ENCODE measurements around the gene SAMD3. TPM values are rescaled to one million over a fixed set of nuclear protein-coding genes. Genes with fewer than 3 reads are reported as not detected.
"Not testable (repeated sequence)": the region's sequence is repeated elsewhere in the genome, so short reads cannot be mapped to it uniquely, and the experiment has no call there.

Gene SAMD3, protein sequence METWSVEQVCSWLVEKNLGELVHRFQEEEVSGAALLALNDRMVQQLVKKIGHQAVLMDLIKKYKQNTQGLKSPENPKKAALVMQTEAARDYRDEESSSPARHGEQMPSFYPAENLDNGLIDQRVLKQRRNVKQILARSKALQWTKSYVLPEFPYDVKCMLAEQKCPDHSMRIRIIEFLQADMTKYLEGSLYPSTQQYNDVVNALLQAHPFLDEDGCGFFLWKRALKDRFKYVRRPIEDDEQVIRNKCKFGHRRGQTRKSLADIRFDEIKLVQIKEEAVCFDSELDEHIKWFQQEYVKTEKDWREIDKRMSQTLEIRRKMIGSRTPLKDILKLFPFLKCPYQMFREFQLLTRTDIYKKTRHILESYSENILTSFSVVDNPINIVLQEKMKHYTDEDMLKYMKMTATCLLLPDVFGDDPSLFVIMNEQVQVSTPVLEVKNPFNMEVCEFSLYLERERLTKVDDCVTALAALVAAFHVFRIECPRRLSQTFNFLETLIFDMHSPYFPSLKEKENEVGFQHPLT
- polyA plus RNA-seq: 1 to 10 TPM in 3 of 4 donors, under 1 TPM in 1; 0.24 to 3.1 (median 2.4) TPM
- long read RNA-seq, donor 1: 0 reads
- long read RNA-seq, donor 2: 0 reads
- long read RNA-seq, donor 3: 0 reads
- long read RNA-seq, donor 4: 0 reads
- long read RNA-seq, donor 5: 0 reads
- long read RNA-seq, donor 6: 0 reads
- long read RNA-seq, donor 7: 0 reads
- long read RNA-seq, donor 8: 0 reads
- long read RNA-seq, donor 9: 0 reads
- long read RNA-seq, donor 10: 0 reads

- H3K4me3 ChIP-seq (ENCODE audit: low read depth in 1 of 3, low read length in 3 of 3): no peak within 1 kb of the TSS
- no peak for FAIRE-seq
- H3K36me3 ChIP-seq (ENCODE audit: control insufficient read depth in 3 of 3, insufficient read depth in 2 of 3, low read depth in 1 of 3, low read length in 3 of 3): no peaks in the 10 kb centered on the region
- H3K27ac ChIP-seq (ENCODE audit: low read depth in 1 of 3, low read length in 2 of 3): peak within 1 kb of the TSS in 1 of 3 donors; percentile 12
- DNase-seq: peak in 1 of 2 donors; percentile 7
- H3K4me1 ChIP-seq (ENCODE audit: control insufficient read depth in 3 of 3, insufficient read depth in 2 of 3, low read depth in 1 of 3, low read length in 2 of 3): no peaks in the 10 kb centered on the region
- WGBS, 3 donors: 49 to 76% (median 65%) methylated on average over 2 of the region's 2 CpGs
- no peaks in the 10 kb centered on the region for H3K9me3 ChIP-seq (ENCODE audit: control insufficient read depth in 2 of 2, insufficient read depth in 1 of 2, low read depth in 1 of 2, low read length in 1 of 2)
- H3K27me3 ChIP-seq (ENCODE audit: control insufficient read depth in 3 of 3, insufficient read depth in 3 of 3, low read length in 3 of 3): no peaks in the 10 kb centered on the region
Observed at GRCh38 chr6:130222775-130223174, at the start of gene SAMD3. Gene SAMD3, minus strand, starts transcription at chr6:130222951. Its CDS starts 7,678 bp downstream, at chr6:130215273.

- no peak overlapping the region for H3K4me3 ChIP-seq (ENCODE audit: low read depth in 1 of 3, low read length in 3 of 3)
- H3K27ac ChIP-seq (ENCODE audit: low read depth in 1 of 3, low read length in 2 of 3): no peak overlapping the region
- H3K9me3 ChIP-seq (ENCODE audit: control insufficient read depth in 2 of 2, insufficient read depth in 1 of 2, low read depth in 1 of 2, low read length in 1 of 2): peaks cover 0 to 15% of the 10 kb centered on the region in 2 donors
- H3K36me3 ChIP-seq (ENCODE audit: control insufficient read depth in 3 of 3, insufficient read depth in 2 of 3, low read depth in 1 of 3, low read length in 3 of 3): no peaks in the 10 kb centered on the region
- DNase-seq: no peak
- no peaks in the 10 kb centered on the region for H3K27me3 ChIP-seq (ENCODE audit: control insufficient read depth in 3 of 3, insufficient read depth in 3 of 3, low read length in 3 of 3)
- WGBS, 3 donors: 75 to 90% (median 84%) methylated on average over 3 of the region's 3 CpGs
- H3K4me1 ChIP-seq (ENCODE audit: control insufficient read depth in 3 of 3, insufficient read depth in 2 of 3, low read depth in 1 of 3, low read length in 2 of 3): no peaks in the 10 kb centered on the region
- FAIRE-seq: no peak
Observed at GRCh38 chr6:130269969-130270635, 47.4 kb upstream of the SAMD3 start.

- FAIRE-seq: not testable (repeated sequence)
- 59 to 77% (median 60%) methylated on average over 2 of the region's 2 CpGs for whole genome bisulfite sequencing, 3 donors
Observed at GRCh38 chr6:130265553-130265952, 42.8 kb upstream of the SAMD3 start.

GRCh38 chr6:130262008-130262407 is 39.3 kb upstream of the SAMD3 start:
- no peak for DNase-seq
- Histone ChIP-seq H3K4me3 (ENCODE audit: low read depth in 1 of 3, low read length in 3 of 3) (no peak overlapping the region), H3K27me3 (ENCODE audit: control insufficient read depth in 3 of 3, insufficient read depth in 3 of 3, low read length in 3 of 3) (no peaks in the 10 kb centered on the region), H3K27ac (ENCODE audit: low read depth in 1 of 3, low read length in 2 of 3) (no peak overlapping the region), H3K4me1 (ENCODE audit: control insufficient read depth in 3 of 3, insufficient read depth in 2 of 3, low read depth in 1 of 3, low read length in 2 of 3) (no peaks in the 10 kb centered on the region), H3K36me3 (ENCODE audit: control insufficient read depth in 3 of 3, insufficient read depth in 2 of 3, low read depth in 1 of 3, low read length in 3 of 3) (no peaks in the 10 kb centered on the region), H3K9me3 (ENCODE audit: control insufficient read depth in 2 of 2, insufficient read depth in 1 of 2, low read depth in 1 of 2, low read length in 1 of 2) (peaks cover 0 to 3% of the 10 kb centered on the region in 2 donors)
- FAIRE-seq: no peak
- WGBS, 3 donors: 46 to 71% (median 56%) methylated on average over 2 of the region's 2 CpGs

More at GRCh38 chr6:130265553-130265952, 42.8 kb upstream of the SAMD3 start:
- not testable (repeated sequence) for DNase-seq; H3K4me1 ChIP-seq (ENCODE audit: control insufficient read depth in 3 of 3, insufficient read depth in 2 of 3, low read depth in 1 of 3, low read length in 2 of 3); H3K27ac ChIP-seq (ENCODE audit: low read depth in 1 of 3, low read length in 2 of 3); H3K4me3 ChIP-seq (ENCODE audit: low read depth in 1 of 3, low read length in 3 of 3); H3K9me3 ChIP-seq (ENCODE audit: control insufficient read depth in 2 of 2, insufficient read depth in 1 of 2, low read depth in 1 of 2, low read length in 1 of 2); H3K27me3 ChIP-seq (ENCODE audit: control insufficient read depth in 3 of 3, insufficient read depth in 3 of 3, low read length in 3 of 3); H3K36me3 ChIP-seq (ENCODE audit: control insufficient read depth in 3 of 3, insufficient read depth in 2 of 3, low read depth in 1 of 3, low read length in 3 of 3)

- H3K4me1 ChIP-seq (ENCODE audit: control insufficient read depth in 3 of 3, insufficient read depth in 2 of 3, low read depth in 1 of 3, low read length in 2 of 3); FAIRE-seq: not testable (repeated sequence)
- 70 to 83% (median 79%) methylated on average over 3 of the region's 3 CpGs for whole genome bisulfite sequencing, 3 donors
Observed at GRCh38 chr6:130261558-130261957, 38.8 kb upstream of the SAMD3 start.

GRCh38 chr6:130260614-130261241 is 38.0 kb upstream of the SAMD3 start:
- WGBS, 3 donors: 62 to 83% (median 80%) methylated on average over 15 of the region's 15 CpGs
- not testable (repeated sequence) for H3K27me3 ChIP-seq (ENCODE audit: control insufficient read depth in 3 of 3, insufficient read depth in 3 of 3, low read length in 3 of 3); H3K4me1 ChIP-seq (ENCODE audit: control insufficient read depth in 3 of 3, insufficient read depth in 2 of 3, low read depth in 1 of 3, low read length in 2 of 3); H3K36me3 ChIP-seq (ENCODE audit: control insufficient read depth in 3 of 3, insufficient read depth in 2 of 3, low read depth in 1 of 3, low read length in 3 of 3); H3K9me3 ChIP-seq (ENCODE audit: control insufficient read depth in 2 of 2, insufficient read depth in 1 of 2, low read depth in 1 of 2, low read length in 1 of 2); FAIRE-seq
- Histone ChIP-seq H3K4me3 (ENCODE audit: low read depth in 1 of 3, low read length in 3 of 3) (peak overlapping the region in 1 of 3 donors; percentile 26), H3K27ac (ENCODE audit: low read depth in 1 of 3, low read length in 2 of 3) (peak overlapping the region in 2 of 3 donors; percentile 20 to 61)
- peak in 1 of 2 donors; percentile 17 for DNase-seq

More at GRCh38 chr6:130261558-130261957, 38.8 kb upstream of the SAMD3 start:
- H3K36me3 ChIP-seq (ENCODE audit: control insufficient read depth in 3 of 3, insufficient read depth in 2 of 3, low read depth in 1 of 3, low read length in 3 of 3); DNase-seq; H3K4me3 ChIP-seq (ENCODE audit: low read depth in 1 of 3, low read length in 3 of 3); H3K9me3 ChIP-seq (ENCODE audit: control insufficient read depth in 2 of 2, insufficient read depth in 1 of 2, low read depth in 1 of 2, low read length in 1 of 2); H3K27ac ChIP-seq (ENCODE audit: low read depth in 1 of 3, low read length in 2 of 3); H3K27me3 ChIP-seq (ENCODE audit: control insufficient read depth in 3 of 3, insufficient read depth in 3 of 3, low read length in 3 of 3): not testable (repeated sequence)

DNA sequence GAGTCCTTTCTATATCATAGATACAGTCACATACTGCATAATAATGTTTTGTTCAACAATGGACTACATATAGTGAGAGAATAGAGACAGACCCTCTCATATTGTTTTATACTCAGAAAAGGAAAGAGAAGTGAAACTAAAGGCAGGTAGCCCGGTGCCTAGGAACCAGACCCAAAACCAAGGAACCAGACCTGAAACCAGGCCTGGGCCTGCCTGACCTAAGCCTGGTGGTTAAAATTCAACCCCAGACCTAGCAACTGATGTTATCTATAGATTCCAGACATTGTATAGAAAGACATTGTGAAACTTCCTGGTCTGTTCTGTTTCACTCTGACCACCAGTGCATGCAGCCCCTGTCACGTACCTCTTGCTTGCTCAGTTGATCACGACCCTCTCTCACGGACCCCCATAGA is 37.3 kb upstream of the SAMD3 start:
- H3K27me3 ChIP-seq (ENCODE audit: control insufficient read depth in 3 of 3, insufficient read depth in 3 of 3, low read length in 3 of 3); H3K36me3 ChIP-seq (ENCODE audit: control insufficient read depth in 3 of 3, insufficient read depth in 2 of 3, low read depth in 1 of 3, low read length in 3 of 3); H3K9me3 ChIP-seq (ENCODE audit: control insufficient read depth in 2 of 2, insufficient read depth in 1 of 2, low read depth in 1 of 2, low read length in 1 of 2); H3K4me3 ChIP-seq (ENCODE audit: low read depth in 1 of 3, low read length in 3 of 3); H3K4me1 ChIP-seq (ENCODE audit: control insufficient read depth in 3 of 3, insufficient read depth in 2 of 3, low read depth in 1 of 3, low read length in 2 of 3); DNase-seq; FAIRE-seq: not testable (repeated sequence)
- 60 to 70% (median 62%) methylated on average over 4 of the region's 4 CpGs for WGBS, 3 donors
- H3K27ac ChIP-seq (ENCODE audit: low read depth in 1 of 3, low read length in 2 of 3): peak overlapping the region in 1 of 3 donors; percentile 61

DNA sequence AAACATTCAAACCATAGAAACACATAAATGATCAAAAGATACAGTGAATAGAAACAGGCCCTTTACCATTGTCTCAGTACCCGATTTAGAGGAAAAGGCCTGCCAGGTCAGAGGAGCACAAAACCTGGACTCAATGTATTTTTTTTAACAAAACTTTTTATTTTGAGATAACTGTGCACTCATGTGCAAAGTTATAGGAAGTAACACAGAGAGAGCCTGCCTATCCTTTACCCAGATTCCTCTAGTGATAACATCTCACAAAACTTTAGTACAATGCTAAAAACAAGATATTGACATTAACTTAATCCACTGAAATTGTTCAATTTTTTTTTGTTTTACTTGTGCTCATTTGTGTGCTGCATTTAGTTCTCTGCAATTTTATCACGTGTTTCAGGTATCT is 36.8 kb upstream of the SAMD3 start:
- Histone ChIP-seq H3K27me3 (ENCODE audit: control insufficient read depth in 3 of 3, insufficient read depth in 3 of 3, low read length in 3 of 3) (no peaks in the 10 kb centered on the region), H3K4me3 (ENCODE audit: low read depth in 1 of 3, low read length in 3 of 3) (no peak overlapping the region), H3K27ac (ENCODE audit: low read depth in 1 of 3, low read length in 2 of 3) (no peak overlapping the region), H3K9me3 (ENCODE audit: control insufficient read depth in 2 of 2, insufficient read depth in 1 of 2, low read depth in 1 of 2, low read length in 1 of 2) (peaks cover 0 to 3% of the 10 kb centered on the region in 2 donors), H3K4me1 (ENCODE audit: control insufficient read depth in 3 of 3, insufficient read depth in 2 of 3, low read depth in 1 of 3, low read length in 2 of 3) (no peaks in the 10 kb centered on the region), H3K36me3 (ENCODE audit: control insufficient read depth in 3 of 3, insufficient read depth in 2 of 3, low read depth in 1 of 3, low read length in 3 of 3) (no peaks in the 10 kb centered on the region)
- FAIRE-seq: no peak
- WGBS, 3 donors: 73 to 89% (median 77%) methylated on average over 2 of the region's 2 CpGs
- DNase-seq: no peak

Data from small intestine (tissue), 16 donors.